Heart left ventricle (tissue), 13 donors: ENCODE data around the gene SNAP25.

Experiments
- POLR2A ChIP-seq, 2 donors: fragments of 450-650 bp; IDR thresholded peaks; one replicate each; pipeline ENCODE4 v1.6.1; 2017; ENCODE audit warnings: antibody characterized with exemption in 2 of 2, mild to moderate bottlenecking in 2 of 2, moderate library complexity in 2 of 2
- TF ChIP-seq, protein P1 (sequence below), 12 donors: fragments of 200-600 bp; sonication (generic) in 4 of 12; IDR thresholded peaks; one replicate each; pipeline versions ENCODE4 v1.5.0 to v1.8.0; 2018 to 2022; ENCODE audit warnings: antibody characterized with exemption in 12 of 12, mild to moderate bottlenecking in 5 of 12
- donor health status: ischemic (EF 13 %, LVEDD 7.1; RV severe dilation, severe dysfunction).
- donor health status: DM: no; HTN: yes; CAD: no.
- donor health status: DM: no; HTN: no; CAD: no.
- donor health status: ischemic (EF 25% LVEDD 6.9; RV normal size, moderate dysfunction).
- donor health status: ischemic (EF 25% LVEDD 5.7; RV mildly dilated, moderate dysfunction).
- donor health status: ischemic (EF 35%, LVEDD 5.7; RV mildly dilated, moderate dysfunction).
- donor health status: nonischemic (EF 11% LVEDD 7.7; RV severe dilation, severe dysfunction).
- donor health status: DM: yes; HTN: yes; CAD: no.
- donor health status: PGD.
- donor health status: ischemic (EF 29% LVEDD 5.4; RV normal size, mild dysfunction).
- donor health status: nonischemic (EF 23%, LVEDD 6.1; RV moderate dilation, normal function).

DNA sequence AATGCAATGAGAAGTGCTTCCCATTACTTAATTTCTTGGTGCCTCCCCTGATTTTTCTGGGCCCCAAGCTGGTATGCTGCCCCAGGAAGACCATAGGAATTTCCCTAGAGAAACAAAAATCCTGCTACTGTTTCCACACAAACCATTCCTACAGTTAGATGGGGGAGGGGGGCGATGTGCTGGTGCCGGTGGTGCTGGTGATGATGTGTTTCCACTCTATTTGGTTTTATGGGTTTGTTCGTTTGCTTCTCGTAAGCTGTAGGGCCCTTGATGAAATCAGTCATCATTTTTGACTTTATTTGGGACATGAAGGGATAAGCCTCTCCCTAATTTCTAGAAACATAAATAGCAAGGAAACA, 110.2 kb downstream of the SNAP25 start:
- TF ChIP-seq, protein P1, sequence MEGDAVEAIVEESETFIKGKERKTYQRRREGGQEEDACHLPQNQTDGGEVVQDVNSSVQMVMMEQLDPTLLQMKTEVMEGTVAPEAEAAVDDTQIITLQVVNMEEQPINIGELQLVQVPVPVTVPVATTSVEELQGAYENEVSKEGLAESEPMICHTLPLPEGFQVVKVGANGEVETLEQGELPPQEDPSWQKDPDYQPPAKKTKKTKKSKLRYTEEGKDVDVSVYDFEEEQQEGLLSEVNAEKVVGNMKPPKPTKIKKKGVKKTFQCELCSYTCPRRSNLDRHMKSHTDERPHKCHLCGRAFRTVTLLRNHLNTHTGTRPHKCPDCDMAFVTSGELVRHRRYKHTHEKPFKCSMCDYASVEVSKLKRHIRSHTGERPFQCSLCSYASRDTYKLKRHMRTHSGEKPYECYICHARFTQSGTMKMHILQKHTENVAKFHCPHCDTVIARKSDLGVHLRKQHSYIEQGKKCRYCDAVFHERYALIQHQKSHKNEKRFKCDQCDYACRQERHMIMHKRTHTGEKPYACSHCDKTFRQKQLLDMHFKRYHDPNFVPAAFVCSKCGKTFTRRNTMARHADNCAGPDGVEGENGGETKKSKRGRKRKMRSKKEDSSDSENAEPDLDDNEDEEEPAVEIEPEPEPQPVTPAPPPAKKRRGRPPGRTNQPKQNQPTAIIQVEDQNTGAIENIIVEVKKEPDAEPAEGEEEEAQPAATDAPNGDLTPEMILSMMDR (IDR thresholded peaks at IDR 0.05), result no peak
- TF ChIP-seq POLR2A (IDR thresholded peaks at IDR 0.05), result no peak
